Activated T-helper 17 cell treated with anti-CD3 and anti-CD28 coated beads, Interleukin-2, amount 50 U/mL, for 72 hours (primary cell): ENCODE results near the gene KRT16. TPM values are rescaled to one million over a fixed set of nuclear protein-coding genes. Genes with fewer than 3 reads are reported as not detected.
"Not testable (repeated sequence)": the region's sequence is repeated elsewhere in the genome, so short reads cannot be mapped to it uniquely, and the experiment has no call there.

Source experiments
- ATAC-seq: fragments of 150-1000 bp; cut with Tn5 transposase; replicated peaks from 2 replicates; pipeline ENCODE4 v1.10.0; 2021; ENCODE audit warnings: mild to moderate bottlenecking, moderate library complexity
- H3K27ac Mint-ChIP-seq: one replicate; pipeline ENCODE4 v1.8.0; 2022; ENCODE audit warnings: mixed read lengths
- H3K27me3 Mint-ChIP-seq: one replicate; pipeline ENCODE4 v1.8.0; 2022; ENCODE audit warnings: mixed read lengths
- H3K36me3 Mint-ChIP-seq: one replicate; pipeline ENCODE4 v1.8.0; 2022; ENCODE audit warnings: low read depth, mild to moderate bottlenecking, mixed read lengths
- H3K4me1 Mint-ChIP-seq: one replicate; pipeline ENCODE4 v1.8.0; 2022; ENCODE audit warnings: mixed read lengths
- H3K4me3 Mint-ChIP-seq: one replicate; pipeline ENCODE4 v1.8.0; 2022; ENCODE audit warnings: mild to moderate bottlenecking, mixed read lengths
- H3K9me3 Mint-ChIP-seq: one replicate; pipeline ENCODE4 v1.8.0; 2022; ENCODE audit warnings: mixed read lengths
- total RNA-seq, 2 donors: library from RNA; stranded (reverse); gene quantifications; one replicate each; pipeline ENCODE4 v1.2.3, GENCODE V29; 2022

The KRT16 gene
- total RNA-seq, 2 donors from 2014 or later, result not detected

DNA sequence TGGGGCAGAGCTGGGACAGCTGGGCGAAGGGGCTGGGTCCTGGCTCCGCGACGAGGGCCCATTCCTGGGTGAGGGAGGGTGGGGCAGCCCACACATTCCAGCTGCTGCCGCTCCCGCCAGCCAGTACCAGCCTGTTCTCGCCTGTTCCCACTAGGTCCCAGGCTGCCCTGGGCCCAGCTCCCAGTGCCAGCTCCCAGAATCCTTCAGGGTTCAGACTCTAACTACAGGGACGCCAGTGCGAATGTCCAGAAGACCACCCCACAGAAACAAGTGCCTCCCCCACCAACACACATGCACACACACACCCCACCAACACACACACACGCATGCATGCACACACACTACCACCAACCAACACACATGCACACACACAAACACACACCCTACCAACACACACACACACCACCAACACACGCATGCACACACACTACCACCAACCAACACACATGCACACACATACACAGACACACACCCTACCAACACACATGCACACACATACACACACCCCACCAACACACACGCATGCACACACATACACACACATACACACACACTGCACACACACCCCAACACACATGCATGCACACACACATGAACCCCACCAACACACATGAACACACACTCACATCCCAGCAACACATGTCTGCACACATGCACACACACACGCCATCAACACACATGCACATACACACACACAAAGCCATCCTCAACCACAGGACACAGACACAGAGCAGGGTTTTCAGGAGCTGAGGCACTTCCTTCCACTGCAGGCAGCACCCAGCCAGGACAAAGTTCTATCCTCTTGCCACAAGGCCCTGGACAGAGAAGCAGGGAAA is 39.3 kb upstream of the KRT16 start:
- Mint-ChIP-seq H3K4me3 (no peak overlapping the region), H3K36me3 (no peaks in the 10 kb centered on the region), H3K27ac (peak overlapping the region; percentile 0), H3K9me3 (no peaks in the 10 kb centered on the region), H3K4me1 (no peaks in the 10 kb centered on the region), H3K27me3 (peaks cover 3% of the 10 kb centered on the region)
- ATAC-seq, result no peak

DNA sequence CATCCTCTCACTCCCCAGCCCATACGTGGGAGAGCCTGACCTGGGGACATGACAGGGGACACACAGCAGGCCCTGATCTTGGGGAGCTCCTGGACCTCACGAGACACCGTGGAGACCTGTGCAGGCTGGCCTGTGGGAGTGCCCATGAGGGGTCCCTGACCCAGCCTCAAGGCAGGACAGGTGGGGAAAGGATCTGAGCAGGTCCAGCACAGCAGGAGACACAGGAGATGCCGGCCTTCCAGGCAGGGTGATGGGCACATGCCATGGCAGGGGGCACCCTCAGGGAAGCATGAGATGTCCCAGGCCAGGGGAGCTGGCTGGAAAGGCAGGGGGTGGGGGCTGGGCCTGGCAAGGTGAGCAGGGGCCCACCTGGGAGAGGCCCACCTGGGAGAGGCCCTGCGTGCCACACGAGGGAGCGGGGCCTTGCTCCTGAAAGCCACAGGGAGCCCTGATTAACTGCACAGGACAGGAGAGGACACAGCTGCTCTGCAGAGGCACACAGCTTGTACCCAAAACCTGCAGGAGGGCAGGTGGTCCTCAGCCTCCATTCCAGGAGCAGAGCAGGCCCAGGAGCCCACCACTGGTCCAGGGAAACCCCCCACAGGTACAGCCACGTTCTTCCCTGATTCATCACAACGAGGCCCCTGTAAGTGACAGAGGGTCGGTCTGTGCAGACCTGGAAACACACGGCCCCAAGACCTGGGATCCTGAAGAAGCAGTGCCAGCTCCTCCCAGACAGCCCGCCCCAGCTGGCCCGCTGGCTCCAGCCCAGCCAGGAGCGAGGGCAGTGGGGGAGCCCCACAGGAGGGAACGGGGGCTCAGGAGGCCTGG is 38.4 kb upstream of the KRT16 start:
- no peak overlapping the region for H3K27ac Mint-ChIP-seq
- no peaks in the 10 kb centered on the region for H3K9me3 Mint-ChIP-seq
- H3K4me1 Mint-ChIP-seq, result no peaks in the 10 kb centered on the region
- no peaks in the 10 kb centered on the region for H3K36me3 Mint-ChIP-seq
- no peak for ATAC-seq
- H3K4me3 Mint-ChIP-seq, result no peak overlapping the region
- no peaks in the 10 kb centered on the region for H3K27me3 Mint-ChIP-seq

DNA sequence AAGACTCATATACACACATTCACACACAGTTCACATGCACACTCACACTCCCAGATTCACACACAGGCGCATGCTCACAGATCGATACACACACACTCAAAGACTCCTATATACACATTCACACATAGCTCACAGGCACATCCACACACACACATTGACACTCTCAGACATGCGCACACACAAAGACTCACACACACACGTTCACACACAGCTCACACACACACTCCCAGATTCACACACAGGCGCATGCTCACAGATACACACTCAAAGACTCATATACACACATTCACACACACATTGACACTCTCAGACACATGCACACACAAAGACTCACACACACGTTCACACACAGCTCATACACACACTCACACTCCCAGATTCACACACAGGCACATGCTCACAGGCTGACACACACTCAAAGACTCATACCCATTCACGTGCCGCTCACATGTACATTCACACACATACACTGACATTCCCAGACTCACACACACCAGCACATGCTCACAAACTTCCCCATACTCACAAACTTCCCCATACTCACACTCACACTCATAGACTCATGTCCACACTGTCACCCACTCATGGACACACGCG is 37.5 kb upstream of the KRT16 start:
- Mint-ChIP-seq H3K27ac (no peak overlapping the region), H3K27me3 (no peaks in the 10 kb centered on the region), H3K4me1 (no peaks in the 10 kb centered on the region), H3K9me3 (no peaks in the 10 kb centered on the region), H3K36me3 (no peaks in the 10 kb centered on the region), H3K4me3 (no peak overlapping the region)
- no peak for ATAC-seq

DNA sequence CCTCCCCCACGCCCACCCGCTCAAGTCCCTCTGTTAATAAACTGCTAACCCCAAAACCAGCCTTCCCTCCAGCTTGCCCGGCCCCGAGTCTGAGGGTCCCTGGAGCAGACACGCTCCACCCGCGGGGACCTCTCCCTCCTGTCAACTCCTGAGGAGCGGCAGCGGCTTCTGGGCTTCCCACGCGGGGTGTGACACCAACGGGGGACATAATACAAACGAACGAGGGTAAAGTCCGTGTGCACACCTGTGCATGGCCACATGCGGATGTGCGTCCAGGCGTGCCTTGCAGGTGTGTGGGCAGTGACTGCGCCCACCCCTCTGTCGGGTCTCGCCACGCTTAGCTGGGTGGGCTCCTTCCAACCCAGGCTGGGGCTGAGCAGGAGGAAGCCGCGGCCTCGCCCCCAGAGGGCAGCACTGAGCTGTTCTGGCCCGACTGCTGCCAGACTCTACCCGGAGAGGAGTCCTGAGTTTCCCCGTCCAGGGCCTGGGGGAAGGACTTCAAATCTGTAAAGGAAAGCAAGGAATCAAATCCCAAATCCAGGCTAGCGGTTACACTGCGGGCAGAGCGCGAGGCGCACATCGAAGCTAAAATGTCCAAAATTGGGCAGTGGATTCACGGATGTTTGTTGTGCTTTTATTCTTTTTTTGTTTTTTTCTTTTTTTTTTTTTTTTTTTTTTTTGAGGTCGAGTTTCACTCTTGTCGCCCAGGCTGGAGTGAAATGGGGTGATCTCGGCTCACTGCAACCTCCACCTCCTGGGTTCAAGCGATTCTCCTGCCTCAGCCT is 36.0 kb upstream of the KRT16 start:
- Mint-ChIP-seq H3K36me3 (no peaks in the 10 kb centered on the region), H3K9me3 (no peaks in the 10 kb centered on the region), H3K4me1 (no peaks in the 10 kb centered on the region), H3K4me3 (peak overlapping the region; percentile 66), H3K27ac (peak overlapping the region; percentile 61), H3K27me3 (no peaks in the 10 kb centered on the region)
- ATAC-seq, result peak; percentile 91

DNA sequence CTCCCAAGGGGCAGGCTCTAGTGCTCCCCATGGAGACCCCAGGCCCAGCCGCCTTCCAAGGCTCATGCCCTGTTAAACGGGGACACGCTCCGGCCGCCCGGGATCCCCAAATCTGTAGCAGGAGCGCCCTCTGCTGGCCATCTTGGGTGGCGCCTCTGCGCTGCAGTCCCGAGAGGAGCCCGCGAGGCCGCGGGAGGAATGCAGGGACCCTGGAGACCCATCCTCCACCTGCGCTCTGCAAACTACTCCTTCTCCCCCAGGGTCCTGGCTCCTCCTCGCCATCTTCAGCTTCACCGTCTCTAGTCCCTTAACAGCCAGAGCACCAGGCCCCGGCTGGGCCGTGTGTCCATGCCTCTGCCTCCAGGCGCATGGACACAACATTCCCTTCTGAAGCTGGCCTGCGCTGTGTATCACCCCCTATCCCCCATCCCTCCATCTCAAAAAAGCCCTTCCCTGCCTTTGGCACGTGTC is 35.4 kb upstream of the KRT16 start:
- H3K9me3 Mint-ChIP-seq, result no peaks in the 10 kb centered on the region
- peak; percentile 84 for ATAC-seq
- H3K27ac Mint-ChIP-seq, result peak overlapping the region; percentile 61
- peak overlapping the region; percentile 66 for H3K4me3 Mint-ChIP-seq
- no peaks in the 10 kb centered on the region for H3K36me3 Mint-ChIP-seq
- H3K27me3 Mint-ChIP-seq, result no peaks in the 10 kb centered on the region
- H3K4me1 Mint-ChIP-seq, result no peaks in the 10 kb centered on the region

DNA sequence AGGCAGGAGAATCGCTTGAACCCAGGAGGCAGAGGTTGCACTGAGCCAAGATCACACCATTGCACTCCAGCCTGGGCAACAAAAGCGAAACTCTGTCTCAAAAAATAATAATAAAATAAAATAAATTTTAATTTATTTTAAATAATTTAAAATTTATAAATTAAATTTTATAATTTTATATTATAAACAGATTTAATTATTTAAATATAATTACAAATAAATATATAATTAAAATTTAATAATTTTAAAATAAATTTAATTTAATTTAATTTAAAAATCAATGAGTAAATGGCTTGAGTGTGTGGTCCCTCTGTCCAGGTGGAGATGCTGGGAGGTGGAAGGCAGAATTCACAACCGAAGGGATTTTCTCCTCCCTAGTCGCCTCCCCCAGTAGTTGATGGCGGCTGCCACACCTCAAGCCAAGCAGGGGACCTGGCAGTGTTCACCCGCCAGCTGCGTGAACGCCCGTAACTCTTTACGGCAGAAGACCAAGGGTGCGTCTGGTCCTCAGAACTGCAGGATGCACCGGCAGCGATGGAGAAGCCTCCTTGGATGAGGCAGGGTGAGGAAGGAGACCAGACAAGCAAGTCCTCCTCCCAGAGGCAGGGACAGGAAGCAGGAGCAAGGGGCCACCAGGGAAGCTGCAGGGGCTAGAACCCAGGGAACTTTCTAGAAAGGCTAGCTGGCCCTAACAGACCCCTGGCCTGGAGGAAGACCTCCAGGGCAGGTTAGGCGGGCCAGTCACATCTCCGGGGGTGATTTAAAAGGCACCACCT is 34.7 kb upstream of the KRT16 start:
- Mint-ChIP-seq H3K4me1 (no peaks in the 10 kb centered on the region), H3K9me3 (no peaks in the 10 kb centered on the region), H3K27ac (no peak overlapping the region), H3K27me3 (no peaks in the 10 kb centered on the region), H3K36me3 (no peaks in the 10 kb centered on the region), H3K4me3 (no peak overlapping the region)
- no peak for ATAC-seq

DNA sequence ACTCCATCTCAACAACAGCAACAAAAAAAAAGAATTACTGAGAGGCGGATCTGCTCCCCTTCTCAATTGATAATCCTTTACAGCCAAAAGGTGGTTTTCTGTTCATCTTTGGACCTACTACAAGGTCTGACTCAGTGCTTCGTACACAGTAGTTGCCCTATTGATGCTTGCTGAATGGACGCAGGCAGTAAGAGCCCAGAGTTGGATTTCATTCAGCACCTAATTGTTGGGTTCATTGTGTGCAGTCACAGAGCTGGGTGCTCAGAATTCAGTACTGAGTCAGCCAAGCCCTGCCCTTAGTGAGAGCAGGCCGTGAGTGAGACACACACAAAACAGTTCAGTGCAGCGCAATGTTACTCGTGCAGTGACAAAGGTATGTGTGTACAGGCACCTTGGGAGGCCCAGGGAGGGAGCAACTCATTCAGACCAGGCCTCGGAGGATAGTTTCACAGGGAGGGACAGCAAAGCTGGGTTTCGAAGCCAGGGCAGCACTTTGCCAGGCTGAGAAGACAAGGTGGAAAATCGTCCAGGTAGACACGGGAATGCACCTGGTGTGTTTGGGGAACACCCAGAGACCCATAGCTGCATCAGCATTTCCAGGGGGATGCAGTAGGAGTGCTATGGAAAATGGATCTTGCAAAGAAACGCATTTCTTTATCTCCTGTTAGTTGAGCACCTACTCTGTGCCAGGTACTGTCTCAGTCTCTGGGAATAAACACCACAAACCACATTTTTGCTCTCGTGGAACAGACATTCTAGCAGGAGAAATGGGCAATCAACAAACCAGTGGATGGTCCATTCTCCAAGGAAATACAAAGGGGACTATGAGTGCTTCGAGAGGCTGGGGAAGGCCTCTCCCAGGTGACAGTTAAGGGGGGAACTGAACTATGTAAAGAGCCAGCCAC is 29.9 kb upstream of the KRT16 start:
- ATAC-seq, result no peak
- no peak overlapping the region for H3K27ac Mint-ChIP-seq

DNA sequence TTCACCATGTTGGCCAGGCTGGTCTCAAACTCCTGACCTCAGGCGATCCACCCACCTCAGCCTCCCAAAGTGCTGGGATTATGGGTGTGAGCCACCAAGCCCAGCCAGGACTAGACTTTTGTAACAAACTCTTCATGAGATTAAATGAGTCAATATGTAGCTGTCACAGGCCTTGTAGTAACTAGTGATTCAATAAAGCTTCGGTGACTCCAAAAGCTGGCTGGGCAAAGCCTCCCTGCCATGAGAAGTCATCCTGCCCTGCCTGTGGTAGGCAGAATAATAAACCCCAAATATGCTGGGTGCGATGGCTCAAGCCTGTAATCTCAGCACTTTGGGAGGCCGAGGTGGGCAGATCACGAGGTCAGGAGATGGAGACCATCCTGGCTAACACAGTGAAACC is 28.0 kb upstream of the KRT16 start:
- H3K27me3 Mint-ChIP-seq, H3K9me3 Mint-ChIP-seq, H3K27ac Mint-ChIP-seq, ATAC-seq, H3K36me3 Mint-ChIP-seq, H3K4me1 Mint-ChIP-seq, H3K4me3 Mint-ChIP-seq: not testable (repeated sequence)

More for the DNA sequence above, 29.9 kb upstream of the KRT16 start:
- H3K4me3 Mint-ChIP-seq, result no peak overlapping the region
- H3K27me3 Mint-ChIP-seq, result no peaks in the 10 kb centered on the region
- no peaks in the 10 kb centered on the region for H3K36me3 Mint-ChIP-seq
- no peaks in the 10 kb centered on the region for H3K4me1 Mint-ChIP-seq
- no peaks in the 10 kb centered on the region for H3K9me3 Mint-ChIP-seq

DNA sequence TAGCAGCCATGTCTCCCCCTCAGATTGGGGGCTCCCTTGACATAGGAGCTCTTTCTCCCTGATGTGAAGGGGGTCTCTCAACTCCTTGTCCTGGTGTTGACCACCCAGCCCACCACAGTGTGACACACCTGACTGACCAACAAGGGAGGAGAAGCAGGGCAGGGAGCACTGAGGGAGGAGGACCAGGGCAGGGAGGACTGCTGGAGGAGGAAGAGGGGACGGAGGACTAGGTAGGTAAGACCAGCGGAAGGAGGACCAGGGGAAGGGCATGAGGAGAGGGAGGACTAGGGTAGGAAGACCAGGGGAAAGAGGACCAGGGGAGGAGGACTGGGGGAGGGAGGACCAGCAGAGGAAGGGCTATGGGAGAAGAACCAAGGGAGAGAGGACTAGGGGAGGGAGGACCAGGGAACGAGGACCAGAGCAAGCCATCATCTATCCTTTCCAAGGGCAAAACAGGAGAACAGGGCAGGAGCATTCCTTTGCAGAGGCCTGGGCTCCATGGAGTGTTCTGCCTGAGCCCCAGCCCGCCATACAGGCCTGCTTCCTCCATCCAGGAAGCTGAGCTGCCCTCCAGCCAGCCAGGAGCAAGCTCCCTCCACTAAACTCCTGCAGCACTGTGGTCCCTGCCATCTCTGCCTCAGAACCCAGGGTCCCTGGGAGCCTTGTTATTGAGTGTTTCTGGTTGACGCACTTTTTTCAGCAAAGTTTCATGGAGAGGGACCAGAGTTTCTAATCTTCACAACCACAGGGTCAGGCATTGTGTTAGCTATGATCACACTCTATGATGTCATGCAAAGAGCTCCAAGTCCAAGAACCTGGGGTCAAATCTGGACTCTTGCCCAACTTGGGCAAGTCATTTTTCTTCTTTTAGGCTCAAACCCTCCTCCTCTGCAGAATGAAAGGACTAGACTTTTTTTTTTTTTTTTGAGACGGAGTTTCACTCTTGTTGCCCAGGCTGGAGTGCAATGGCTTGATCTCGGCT is 27.2 kb upstream of the KRT16 start:
- Mint-ChIP-seq H3K27ac (no peak overlapping the region), H3K4me3 (no peak overlapping the region), H3K27me3 (no peaks in the 10 kb centered on the region), H3K9me3 (no peaks in the 10 kb centered on the region), H3K4me1 (no peaks in the 10 kb centered on the region), H3K36me3 (no peaks in the 10 kb centered on the region)
- no peak for ATAC-seq

DNA sequence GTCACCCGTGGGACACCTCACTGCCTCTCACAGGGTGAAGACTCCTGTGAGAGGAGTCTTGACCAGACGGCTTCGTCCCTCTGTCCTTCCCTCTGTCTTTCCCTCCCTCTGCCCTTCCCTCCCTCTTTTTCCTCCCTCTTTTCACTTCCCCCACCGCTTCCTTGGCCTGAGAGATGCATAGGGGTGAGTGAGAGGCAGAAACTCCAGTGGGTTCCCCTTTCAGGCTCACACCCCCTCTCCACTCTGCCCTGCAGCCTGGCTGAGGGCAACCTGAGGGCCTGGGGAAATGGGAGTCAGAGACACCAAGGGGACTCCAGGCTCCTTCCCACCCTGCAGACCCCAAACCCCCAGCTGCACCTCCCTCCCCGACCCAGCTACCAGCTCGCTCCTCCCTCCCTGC is 26.4 kb upstream of the KRT16 start:
- no peak for ATAC-seq
- no peak overlapping the region for H3K4me3 Mint-ChIP-seq
- no peaks in the 10 kb centered on the region for H3K36me3 Mint-ChIP-seq
- no peak overlapping the region for H3K27ac Mint-ChIP-seq
- no peaks in the 10 kb centered on the region for H3K9me3 Mint-ChIP-seq
- H3K27me3 Mint-ChIP-seq, result no peaks in the 10 kb centered on the region
- H3K4me1 Mint-ChIP-seq, result no peaks in the 10 kb centered on the region

DNA sequence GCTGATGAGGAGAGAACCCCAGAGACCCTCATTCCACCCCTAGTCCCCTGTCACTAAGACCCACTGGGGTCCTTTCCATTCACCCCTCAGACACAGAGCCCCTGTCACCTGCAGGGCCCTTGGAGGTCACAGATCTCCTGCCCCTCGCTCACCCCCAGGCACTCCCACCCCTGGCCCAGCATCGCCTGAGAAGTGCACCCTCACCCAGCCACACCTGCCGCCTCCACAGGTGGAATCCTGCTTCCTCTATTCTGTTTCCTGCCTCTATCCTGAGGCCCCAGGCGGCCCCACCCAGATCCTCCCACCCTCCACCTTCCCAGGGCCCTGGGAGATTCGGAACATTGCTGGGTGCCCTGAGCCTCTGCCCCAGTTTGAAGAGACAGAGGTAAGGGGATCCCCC is 25.6 kb upstream of the KRT16 start:
- H3K36me3 Mint-ChIP-seq, result no peaks in the 10 kb centered on the region
- no peaks in the 10 kb centered on the region for H3K27me3 Mint-ChIP-seq
- H3K9me3 Mint-ChIP-seq, result no peaks in the 10 kb centered on the region
- no peak for ATAC-seq
- H3K27ac Mint-ChIP-seq, result no peak overlapping the region
- no peaks in the 10 kb centered on the region for H3K4me1 Mint-ChIP-seq
- H3K4me3 Mint-ChIP-seq, result no peak overlapping the region

DNA sequence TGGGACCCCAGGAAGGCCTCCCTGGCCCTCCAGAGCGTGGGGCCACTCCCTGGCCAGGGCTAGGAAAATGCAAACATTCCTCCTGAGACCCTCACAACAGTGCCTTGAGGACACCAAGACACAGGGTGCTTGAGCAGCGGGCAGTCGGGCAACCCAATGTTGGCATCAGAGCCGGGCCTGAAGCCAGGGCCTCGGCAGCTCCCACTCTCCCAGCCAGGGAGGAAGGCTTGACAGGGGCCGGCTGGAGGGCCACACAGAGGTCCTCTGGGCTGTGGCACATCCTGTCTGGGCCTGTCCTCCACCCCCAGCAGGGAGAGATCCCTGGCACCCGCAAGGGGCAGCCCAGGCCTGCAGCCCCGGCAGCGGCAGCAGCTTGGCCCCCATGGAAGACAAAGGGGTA is 24.1 kb upstream of the KRT16 start:
- H3K4me3 Mint-ChIP-seq, result no peak overlapping the region
- no peaks in the 10 kb centered on the region for H3K9me3 Mint-ChIP-seq
- H3K27me3 Mint-ChIP-seq, result no peaks in the 10 kb centered on the region
- H3K36me3 Mint-ChIP-seq, result no peaks in the 10 kb centered on the region
- no peaks in the 10 kb centered on the region for H3K4me1 Mint-ChIP-seq
- no peak overlapping the region for H3K27ac Mint-ChIP-seq
- no peak for ATAC-seq
